Liver (tissue), 9 donors: ENCODE results near the gene SOX5. TPM values are rescaled to one million over a fixed set of nuclear protein-coding genes. Genes with fewer than 3 reads are reported as not detected.
"Not testable (repeated sequence)": the region's sequence is repeated elsewhere in the genome, so short reads cannot be mapped to it uniquely, and the experiment has no call there.

Experiments used
- DNase-seq: peaks from one replicate; pipeline ENCODE4 v3.0.0-alpha.2; 2017; ENCODE audit warnings: low spot score
- H3K27ac ChIP-seq, 2 donors: one replicate each; pipeline ENCODE4 v1.7.0; 2013; ENCODE audit warnings: inconsistent platforms in 2 of 2, low read length in 2 of 2, control low read depth in 1 of 2, low read depth in 1 of 2, mild to moderate bottlenecking in 1 of 2
- H3K27me3 ChIP-seq, 4 donors: one replicate each; pipeline versions ENCODE4 v1.6.1 to v1.7.0; 2013; ENCODE audit warnings: low read length in 3 of 4, inconsistent platforms in 1 of 4, mild to moderate bottlenecking in 1 of 4, moderate library complexity in 1 of 4; ENCODE audit not compliant: control insufficient read depth in 4 of 4, insufficient read depth in 4 of 4
- H3K36me3 ChIP-seq, 4 donors: one replicate each; pipeline versions ENCODE4 v1.6.1 to v1.7.0; 2013; ENCODE audit warnings: low read length in 3 of 4, mild to moderate bottlenecking in 3 of 4, low read depth in 1 of 4, moderate library complexity in 1 of 4; ENCODE audit not compliant: control insufficient read depth in 4 of 4, insufficient read depth in 3 of 4
- H3K4me1 ChIP-seq, 4 donors: one replicate each; pipeline versions ENCODE4 v1.6.1 to v1.7.0; 2013; ENCODE audit warnings: low read length in 3 of 4, mild to moderate bottlenecking in 3 of 4, moderate library complexity in 1 of 4; ENCODE audit not compliant: control insufficient read depth in 4 of 4, insufficient read depth in 4 of 4
- H3K4me3 ChIP-seq, 3 donors: one replicate each; pipeline versions ENCODE4 v1.6.1 to v1.7.0; 2013; ENCODE audit warnings: low read length in 3 of 3, control low read depth in 1 of 3, low read depth in 1 of 3, mild to moderate bottlenecking in 1 of 3
- H3K9ac ChIP-seq, 2 donors: one replicate each; pipeline ENCODE4 v1.7.0; 2013; ENCODE audit warnings: low read length in 2 of 2, mild to moderate bottlenecking in 2 of 2, moderate library complexity in 2 of 2, control low read depth in 1 of 2, low read depth in 1 of 2
- H3K9me3 ChIP-seq, 4 donors: one replicate each; pipeline versions ENCODE4 v1.6.1 to v1.7.0; 2013; ENCODE audit warnings: low read length in 3 of 4; ENCODE audit not compliant: control insufficient read depth in 4 of 4
- EGR1 ChIP-seq, 2 donors: IDR thresholded peaks; 2 replicates each; pipeline ENCODE4 v1.6.1; 2016 to 2018; ENCODE audit warnings: antibody characterized with exemption in 2 of 2, low read depth in 2 of 2
- FOXA1 ChIP-seq: IDR thresholded peaks from 2 replicates; pipeline ENCODE4 v1.6.1; 2016; ENCODE audit warnings: antibody characterized with exemption
- FOXA2 ChIP-seq: IDR thresholded peaks from 2 replicates; pipeline ENCODE4 v1.6.1; 2016; ENCODE audit warnings: antibody characterized with exemption
- GABPA ChIP-seq, 2 donors: IDR thresholded peaks in 1 of 2; conservative IDR thresholded peaks in 1 of 2; 2 replicates each; pipeline ENCODE4 v1.6.1; 2016; ENCODE audit warnings: antibody characterized with exemption in 2 of 2, mild to moderate bottlenecking in 1 of 2, moderate library complexity in 1 of 2
- HNF4A ChIP-seq, 2 donors: conservative IDR thresholded peaks; 2 replicates each; pipeline ENCODE4 v1.6.1; 2016; ENCODE audit warnings: antibody characterized with exemption in 2 of 2, mild to moderate bottlenecking in 2 of 2
- HNF4G ChIP-seq: IDR thresholded peaks from 2 replicates; pipeline ENCODE4 v1.6.1; 2016; ENCODE audit warnings: antibody characterized with exemption
- JUND ChIP-seq, 2 donors: IDR thresholded peaks; 2 replicates each; pipeline ENCODE4 v1.6.1; 2016; ENCODE audit warnings: antibody characterized with exemption in 2 of 2
- NR2F2 ChIP-seq: IDR thresholded peaks from 2 replicates; pipeline ENCODE4 v1.6.1; 2016; ENCODE audit warnings: antibody characterized with exemption
- RAD21 ChIP-seq, 2 donors: IDR thresholded peaks; 2 replicates each; pipeline ENCODE4 v1.6.1; 2016; ENCODE audit warnings: antibody characterized with exemption in 2 of 2, mild to moderate bottlenecking in 2 of 2
- RXRA ChIP-seq, 2 donors: IDR thresholded peaks; 2 replicates each; pipeline ENCODE4 v1.6.1; 2017 to 2018; ENCODE audit warnings: antibody characterized with exemption in 2 of 2, mild to moderate bottlenecking in 1 of 2
- SP1 ChIP-seq: IDR thresholded peaks from 2 replicates; pipeline ENCODE4 v1.6.1; 2018; ENCODE audit warnings: antibody characterized with exemption, mild to moderate bottlenecking
- TAF1 ChIP-seq: conservative IDR thresholded peaks from 2 replicates; pipeline ENCODE4 v1.6.1; 2016; ENCODE audit warnings: antibody characterized with exemption, mild to moderate bottlenecking
- YY1 ChIP-seq: IDR thresholded peaks from 2 replicates; pipeline ENCODE4 v1.6.1; 2016; ENCODE audit warnings: antibody characterized with exemption, mild to moderate bottlenecking
- WGBS: extraction: QIAGEN DNeasy Blood & Tissue Kit; methylation state at CpG from one replicate; pipeline ENCODE4 v1.1.7; 2013; 5-methylcytosine and 5-hydroxymethylcytosine counted together
- polyA plus RNA-seq, 2 donors: library from polyadenylated mRNA; stranded (reverse) in 1 of 2; unstranded in 1 of 2; fragments of 200-250 nt in 1 of 2; fragments of >200 nt in 1 of 2; fragmentation: Nextera tagmentation in 1 of 2; extraction: Ambion mirVana in 1 of 2; gene quantifications; one replicate each; pipeline versions ENCODE4 v1.2.1 to v1.2.3, GENCODE V29; 2013 to 2015
- total RNA-seq, 2 donors: library from RNA; depleted of rRNA; stranded (reverse); fragments of >200 nt; gene quantifications; one replicate each; pipeline ENCODE4 v1.2.3, GENCODE V29; 2014
- TF ChIP-seq, protein P1 (sequence below): IDR thresholded peaks from 2 replicates; pipeline ENCODE4 v1.6.1; 2016; ENCODE audit warnings: antibody characterized with exemption
- TF ChIP-seq, protein P2 (sequence below): fragments of 150-350 bp; IDR thresholded peaks from 2 replicates; pipeline ENCODE4 v1.5.1; 2017; ENCODE audit warnings: improper control_type of control experiment, low read depth, low read length; ENCODE audit not compliant: missing input control
- TF ChIP-seq, protein P3 (sequence below): IDR thresholded peaks from 2 replicates; pipeline ENCODE4 v1.6.1; 2016; ENCODE audit warnings: antibody characterized with exemption
- TF ChIP-seq, protein P4 (sequence below): IDR thresholded peaks from 2 replicates; pipeline ENCODE4 v1.6.1; 2016; ENCODE audit warnings: antibody characterized with exemption
- donor health status: healthy.
- donor health status: healthy.
- donor health status: healthy.
- donor health status: healthy.
- donor health status: healthy.

SOX5 gene
- total and polyA plus RNA-seq, 4 donors = 2.3 to 42.4 (median 12.3) TPM

DNA sequence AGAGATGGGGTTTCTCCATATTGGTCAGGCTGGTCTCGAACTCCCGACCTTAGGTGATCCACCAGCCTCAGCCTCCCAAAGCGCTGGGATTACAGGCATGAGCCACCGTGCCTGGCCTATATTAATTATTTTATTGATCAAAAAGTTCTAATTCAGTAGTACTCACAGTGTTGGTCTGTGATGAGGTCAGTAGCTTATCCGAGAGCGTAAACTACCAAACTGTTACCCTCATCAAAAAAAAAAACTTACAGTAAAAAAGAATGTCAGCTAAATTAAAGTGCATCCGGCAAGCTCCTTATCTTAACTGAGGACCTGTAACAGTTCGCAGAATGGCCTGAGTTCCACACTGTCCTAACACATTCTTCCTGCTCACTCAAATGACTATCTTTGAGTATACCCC lies 228.2 kb downstream of the SOX5 start:
- Histone ChIP-seq H3K9ac (no peak overlapping the region), H3K36me3 (peaks cover 0 to 3% (median 2%) of the 10 kb centered on the region in 4 donors), H3K9me3 (no peaks in the 10 kb centered on the region), H3K4me1 (no peaks in the 10 kb centered on the region), H3K4me3 (no peak overlapping the region), H3K27ac (no peak overlapping the region), H3K27me3 (no peaks in the 10 kb centered on the region)
- WGBS = 87% methylated on average over 7 of the region's 8 CpGs
- DNase-seq = no peak
- TF ChIP-seq, protein P1, sequence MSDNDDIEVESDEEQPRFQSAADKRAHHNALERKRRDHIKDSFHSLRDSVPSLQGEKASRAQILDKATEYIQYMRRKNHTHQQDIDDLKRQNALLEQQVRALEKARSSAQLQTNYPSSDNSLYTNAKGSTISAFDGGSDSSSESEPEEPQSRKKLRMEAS = no peak
- TF ChIP-seq JUND (IDR thresholded peaks at IDR 0.05) = no peak
- no peak for TF ChIP-seq EGR1 (IDR thresholded peaks at IDR 0.05; ENCODE audit: low read depth in 2 of 2)
- no peak for TF ChIP-seq NR2F2
- TF ChIP-seq FOXA1 = no peak
- no peak for TF ChIP-seq GABPA (IDR thresholded peaks at IDR 0.05 in 1 of 2, conservative IDR thresholded peaks at IDR 0.05 in 1 of 2)
- no peak for TF ChIP-seq RAD21 (IDR thresholded peaks at IDR 0.05)
- no peak for TF ChIP-seq YY1
- TF ChIP-seq FOXA2 = no peak
- TF ChIP-seq HNF4A (conservative IDR thresholded peaks at IDR 0.05) = no peak

DNA sequence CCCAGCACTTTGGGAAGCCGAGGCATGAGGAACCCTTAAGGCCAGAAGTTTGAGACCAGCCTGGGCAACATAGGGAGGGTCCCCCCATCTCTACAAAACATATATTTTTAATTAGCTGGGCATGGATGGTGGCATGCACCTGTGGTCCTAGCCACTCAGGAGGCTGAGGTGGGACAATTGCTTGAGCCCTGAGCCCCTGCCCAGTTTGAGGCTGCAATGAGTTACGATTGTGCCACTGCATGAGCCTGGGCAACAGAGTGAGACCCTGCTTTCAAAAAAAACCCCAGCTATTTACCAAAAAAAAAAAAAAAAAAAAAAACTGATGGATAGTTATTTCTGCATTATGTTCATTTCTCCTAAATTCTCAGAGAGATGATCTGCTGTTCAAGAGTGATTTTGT lies 230.0 kb downstream of the SOX5 start:
- TF ChIP-seq HNF4G = no peak
- no peak for TF ChIP-seq FOXA1
- no peak for TF ChIP-seq JUND (IDR thresholded peaks at IDR 0.05)

DNA sequence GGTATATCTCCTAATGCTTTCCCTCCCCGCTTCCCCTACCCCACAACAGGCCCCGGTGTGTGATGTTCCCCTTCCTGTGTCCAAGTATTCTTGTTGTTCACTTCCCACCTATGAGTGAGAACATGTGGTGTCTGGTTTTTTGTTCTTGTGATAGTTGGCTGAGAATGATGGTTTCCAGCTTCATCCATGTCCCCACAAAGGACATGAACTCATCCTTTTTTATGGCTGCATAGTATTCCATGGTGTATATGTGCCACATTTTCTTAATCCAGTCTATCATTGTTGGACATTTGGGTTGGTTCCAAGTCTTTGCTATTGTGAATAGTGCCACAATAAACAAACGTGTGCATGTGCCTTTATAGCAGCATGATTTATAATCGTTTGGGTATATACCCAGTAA lies 239.1 kb downstream of the SOX5 start:
- WGBS = 94% methylated on average over 4 of the region's 4 CpGs
- not testable (repeated sequence) for H3K27ac ChIP-seq, H3K9ac ChIP-seq, H3K9me3 ChIP-seq, H3K4me3 ChIP-seq, H3K36me3 ChIP-seq, H3K4me1 ChIP-seq, DNase-seq, H3K27me3 ChIP-seq

More for the DNA sequence above, 230.0 kb downstream of the SOX5 start:
- Histone ChIP-seq H3K4me3 (no peak overlapping the region), H3K4me1 (no peaks in the 10 kb centered on the region), H3K27me3 (no peaks in the 10 kb centered on the region), H3K27ac (no peak overlapping the region), H3K9ac (no peak overlapping the region), H3K9me3 (no peaks in the 10 kb centered on the region), H3K36me3 (peaks cover 0 to 2% (median 0%) of the 10 kb centered on the region in 4 donors)
- 94% methylated on average over 2 of the region's 2 CpGs for WGBS
- DNase-seq = no peak

DNA sequence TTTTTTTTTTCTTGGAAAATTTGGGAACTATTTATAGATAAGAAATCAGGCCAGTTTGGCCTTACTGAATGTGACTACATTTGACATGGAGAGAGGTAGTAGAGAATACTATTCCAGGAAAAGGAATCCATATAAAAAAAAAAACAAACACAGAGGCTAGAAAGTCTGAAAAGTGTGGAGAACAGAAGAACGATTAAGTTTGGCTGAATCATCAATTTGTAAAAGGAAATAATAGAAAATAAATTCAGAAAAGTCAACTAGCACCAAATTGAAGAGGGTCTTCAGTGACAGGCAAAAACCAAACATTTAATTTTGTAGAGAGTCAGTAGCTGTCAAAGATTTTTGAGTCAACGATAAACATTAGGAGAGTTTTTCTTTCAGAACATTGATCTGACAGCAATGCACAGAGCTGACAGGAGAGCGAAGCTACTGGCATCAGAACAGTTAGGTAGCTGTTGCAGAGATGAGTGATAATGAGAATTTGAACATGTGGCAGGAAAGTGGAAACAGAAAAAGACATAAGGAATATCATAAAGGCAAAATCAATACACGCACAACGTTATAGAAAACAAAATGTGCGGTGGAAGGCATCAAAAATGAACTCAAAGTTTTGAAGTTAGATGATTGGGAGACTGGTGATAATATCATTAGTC lies 241.2 kb downstream of the SOX5 start:
- Histone ChIP-seq H3K9ac (no peak overlapping the region), H3K4me3 (no peak overlapping the region), H3K27me3 (no peaks in the 10 kb centered on the region), H3K27ac (no peak overlapping the region), H3K9me3 (no peaks in the 10 kb centered on the region), H3K4me1 (no peaks in the 10 kb centered on the region), H3K36me3 (no peaks in the 10 kb centered on the region)
- TF ChIP-seq, protein P2, sequence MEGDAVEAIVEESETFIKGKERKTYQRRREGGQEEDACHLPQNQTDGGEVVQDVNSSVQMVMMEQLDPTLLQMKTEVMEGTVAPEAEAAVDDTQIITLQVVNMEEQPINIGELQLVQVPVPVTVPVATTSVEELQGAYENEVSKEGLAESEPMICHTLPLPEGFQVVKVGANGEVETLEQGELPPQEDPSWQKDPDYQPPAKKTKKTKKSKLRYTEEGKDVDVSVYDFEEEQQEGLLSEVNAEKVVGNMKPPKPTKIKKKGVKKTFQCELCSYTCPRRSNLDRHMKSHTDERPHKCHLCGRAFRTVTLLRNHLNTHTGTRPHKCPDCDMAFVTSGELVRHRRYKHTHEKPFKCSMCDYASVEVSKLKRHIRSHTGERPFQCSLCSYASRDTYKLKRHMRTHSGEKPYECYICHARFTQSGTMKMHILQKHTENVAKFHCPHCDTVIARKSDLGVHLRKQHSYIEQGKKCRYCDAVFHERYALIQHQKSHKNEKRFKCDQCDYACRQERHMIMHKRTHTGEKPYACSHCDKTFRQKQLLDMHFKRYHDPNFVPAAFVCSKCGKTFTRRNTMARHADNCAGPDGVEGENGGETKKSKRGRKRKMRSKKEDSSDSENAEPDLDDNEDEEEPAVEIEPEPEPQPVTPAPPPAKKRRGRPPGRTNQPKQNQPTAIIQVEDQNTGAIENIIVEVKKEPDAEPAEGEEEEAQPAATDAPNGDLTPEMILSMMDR = no peak
- TF ChIP-seq, protein P3, sequence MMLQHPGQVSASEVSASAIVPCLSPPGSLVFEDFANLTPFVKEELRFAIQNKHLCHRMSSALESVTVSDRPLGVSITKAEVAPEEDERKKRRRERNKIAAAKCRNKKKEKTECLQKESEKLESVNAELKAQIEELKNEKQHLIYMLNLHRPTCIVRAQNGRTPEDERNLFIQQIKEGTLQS = no peak
- TF ChIP-seq, protein P4, sequence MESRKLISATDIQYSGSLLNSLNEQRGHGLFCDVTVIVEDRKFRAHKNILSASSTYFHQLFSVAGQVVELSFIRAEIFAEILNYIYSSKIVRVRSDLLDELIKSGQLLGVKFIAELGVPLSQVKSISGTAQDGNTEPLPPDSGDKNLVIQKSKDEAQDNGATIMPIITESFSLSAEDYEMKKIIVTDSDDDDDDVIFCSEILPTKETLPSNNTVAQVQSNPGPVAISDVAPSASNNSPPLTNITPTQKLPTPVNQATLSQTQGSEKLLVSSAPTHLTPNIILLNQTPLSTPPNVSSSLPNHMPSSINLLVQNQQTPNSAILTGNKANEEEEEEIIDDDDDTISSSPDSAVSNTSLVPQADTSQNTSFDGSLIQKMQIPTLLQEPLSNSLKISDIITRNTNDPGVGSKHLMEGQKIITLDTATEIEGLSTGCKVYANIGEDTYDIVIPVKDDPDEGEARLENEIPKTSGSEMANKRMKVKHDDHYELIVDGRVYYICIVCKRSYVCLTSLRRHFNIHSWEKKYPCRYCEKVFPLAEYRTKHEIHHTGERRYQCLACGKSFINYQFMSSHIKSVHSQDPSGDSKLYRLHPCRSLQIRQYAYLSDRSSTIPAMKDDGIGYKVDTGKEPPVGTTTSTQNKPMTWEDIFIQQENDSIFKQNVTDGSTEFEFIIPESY = no peak
- no peak for TF ChIP-seq EGR1 (IDR thresholded peaks at IDR 0.05; ENCODE audit: low read depth in 2 of 2)
- TF ChIP-seq TAF1 = no peak
- TF ChIP-seq HNF4A (conservative IDR thresholded peaks at IDR 0.05) = no peak
- no peak for TF ChIP-seq RAD21 (IDR thresholded peaks at IDR 0.05)
- TF ChIP-seq GABPA (IDR thresholded peaks at IDR 0.05 in 1 of 2, conservative IDR thresholded peaks at IDR 0.05 in 1 of 2) = no peak
- no peak for TF ChIP-seq HNF4G
- no peak for TF ChIP-seq SP1
- TF ChIP-seq RXRA (IDR thresholded peaks at IDR 0.05) = no peak
- no peak for TF ChIP-seq NR2F2
- TF ChIP-seq FOXA1 = no peak
- WGBS = 91% methylated on average over 6 of the region's 6 CpGs
- DNase-seq = no peak
